GM21423 (cell line): Measurements from ENCODE around the gene SNX13.
"Not testable (repeated sequence)": the region's sequence is repeated elsewhere in the genome, so short reads cannot be mapped to it uniquely, and the experiment has no call there.

Experiments used
- ATAC-seq: cut with Tn5 transposase; IDR thresholded peaks from one replicate; pipeline ENCODE4 v1.9.1; 2021; ENCODE audit warnings: mild to moderate bottlenecking, moderate library complexity; ENCODE audit not compliant: unreplicated experiment

The SNX13 gene

DNA sequence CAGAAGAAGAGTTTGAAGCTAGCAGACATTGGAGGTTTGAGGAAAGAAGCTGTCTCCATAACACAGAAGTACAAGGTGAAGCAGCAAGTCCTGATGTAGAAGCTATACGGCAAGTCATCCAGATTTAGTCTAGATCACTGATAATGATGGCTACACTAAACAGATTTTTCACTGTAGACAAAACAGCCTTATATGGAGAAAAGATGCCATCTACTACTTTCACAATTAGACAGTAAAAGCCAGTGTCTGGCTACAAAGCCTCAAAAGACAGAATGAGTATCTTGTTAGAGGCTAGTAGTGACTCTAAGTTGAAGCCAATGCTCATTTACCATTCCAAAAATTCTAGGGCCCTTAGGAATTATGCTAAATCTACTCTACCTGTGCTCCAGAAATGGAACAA lies 85.1 kb downstream of the SNX13 start:
- no peak for ATAC-seq

DNA sequence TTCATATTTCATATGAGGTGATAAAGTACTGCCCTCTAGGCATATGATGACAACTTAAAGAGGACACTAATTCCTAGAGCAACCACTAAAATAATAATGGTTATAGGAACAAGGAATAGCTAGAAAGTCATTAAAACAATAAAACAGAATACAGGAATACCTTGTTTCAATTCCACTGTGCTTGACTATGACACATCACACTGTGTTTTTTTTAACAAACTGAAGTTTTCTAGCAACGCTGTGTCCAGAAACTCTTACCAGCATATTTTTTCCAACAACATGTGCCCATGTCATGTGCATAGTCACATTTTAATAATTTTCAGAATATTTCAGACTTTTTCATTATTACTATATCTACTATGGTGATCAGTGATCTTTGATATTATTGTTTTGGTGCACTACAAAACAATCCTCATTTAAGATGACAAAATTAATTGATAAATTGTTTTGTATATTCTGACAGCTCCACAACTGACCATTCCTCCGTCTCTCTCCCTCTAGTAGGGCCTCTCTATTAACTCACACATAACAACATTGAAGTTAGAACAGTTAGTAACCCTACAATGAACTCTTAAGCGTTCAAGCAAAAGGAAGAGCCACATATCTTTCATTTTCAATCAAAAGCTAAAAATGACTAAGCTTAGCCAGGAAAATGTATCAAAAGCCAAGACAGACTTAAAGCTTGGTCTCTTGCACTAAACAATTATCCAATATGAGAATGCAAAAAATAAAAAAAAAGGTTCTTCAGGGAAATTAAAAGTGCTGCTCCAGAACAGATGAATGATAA lies 85.8 kb downstream of the SNX13 start:
- ATAC-seq: no peak

DNA sequence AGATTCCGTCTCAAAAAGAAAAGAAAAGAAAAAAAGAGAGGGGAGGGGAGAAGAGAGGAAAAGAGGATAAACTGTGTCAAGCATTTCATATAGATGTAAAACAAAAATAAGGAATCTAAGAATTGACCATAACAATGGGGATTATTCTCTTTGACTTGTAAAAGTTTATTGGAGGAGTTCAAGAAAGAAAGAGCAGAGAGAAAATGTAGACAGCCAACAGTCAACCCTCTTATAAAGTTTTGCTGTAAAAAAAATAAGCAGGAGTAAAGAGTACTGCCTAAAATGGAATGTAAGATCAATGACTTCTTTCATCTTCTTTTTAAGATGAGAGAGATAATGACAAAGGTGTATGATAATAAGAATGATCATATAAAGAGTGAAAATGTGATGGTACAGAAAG lies 87.9 kb downstream of the SNX13 start:
- ATAC-seq: no peak

DNA sequence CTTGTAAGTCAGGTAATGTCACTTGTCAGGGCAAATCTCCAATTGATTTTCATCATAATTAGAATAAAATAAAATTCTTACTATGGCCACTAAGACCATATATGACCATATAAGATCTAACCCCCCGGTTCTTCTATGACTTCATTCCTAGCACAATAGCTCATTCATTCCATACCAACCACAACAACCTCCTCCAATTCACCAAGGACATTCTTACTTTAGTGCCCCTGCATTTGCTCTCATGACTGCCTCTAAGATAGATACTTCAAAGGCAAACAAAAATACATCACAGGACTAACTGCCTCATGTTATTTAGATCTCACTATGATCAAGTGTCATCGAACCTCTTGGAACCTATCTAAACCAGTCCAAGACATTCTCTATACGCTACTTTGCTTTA lies 90.8 kb downstream of the SNX13 start:
- ATAC-seq: no peak

- ATAC-seq: no peak
These were observed 91.8 kb downstream of the SNX13 start for GRCh38 chr7:17848516-17848915.

DNA sequence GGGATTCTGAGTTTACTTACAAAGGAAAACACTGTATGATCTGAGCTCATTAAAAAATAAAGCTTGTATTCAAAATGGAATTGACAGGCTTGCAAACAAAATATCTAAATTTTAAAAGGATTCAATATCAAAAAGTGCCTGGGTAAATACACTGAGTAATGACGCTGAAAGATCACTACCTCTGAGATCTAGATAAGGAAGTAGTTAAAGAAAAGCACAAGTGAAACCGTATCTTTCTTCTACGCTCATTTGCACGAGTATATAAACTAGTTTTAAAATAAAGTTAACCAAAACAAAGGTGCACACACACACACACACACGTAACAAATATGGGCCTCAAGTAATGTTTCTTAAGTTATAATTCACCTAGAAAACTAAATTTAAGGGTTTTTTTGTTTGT lies 93.4 kb downstream of the SNX13 start:
- ATAC-seq: no peak

DNA sequence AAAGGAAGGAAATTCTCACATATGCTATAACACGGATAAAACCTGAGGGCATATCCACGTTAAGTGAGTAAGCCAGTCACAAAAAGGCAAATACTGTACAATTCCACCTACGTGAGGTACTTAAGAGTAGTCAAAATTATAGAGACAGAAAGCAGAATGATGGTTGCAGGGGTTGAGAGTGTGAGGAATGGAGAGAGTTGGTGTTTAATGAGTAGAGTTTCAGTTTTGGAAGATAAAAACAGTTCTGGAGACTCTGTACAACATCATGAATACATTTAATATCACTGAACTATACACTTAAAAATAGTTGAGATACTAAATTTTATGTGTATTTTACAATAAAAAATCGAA lies 95.1 kb downstream of the SNX13 start:
- ATAC-seq: no peak

DNA sequence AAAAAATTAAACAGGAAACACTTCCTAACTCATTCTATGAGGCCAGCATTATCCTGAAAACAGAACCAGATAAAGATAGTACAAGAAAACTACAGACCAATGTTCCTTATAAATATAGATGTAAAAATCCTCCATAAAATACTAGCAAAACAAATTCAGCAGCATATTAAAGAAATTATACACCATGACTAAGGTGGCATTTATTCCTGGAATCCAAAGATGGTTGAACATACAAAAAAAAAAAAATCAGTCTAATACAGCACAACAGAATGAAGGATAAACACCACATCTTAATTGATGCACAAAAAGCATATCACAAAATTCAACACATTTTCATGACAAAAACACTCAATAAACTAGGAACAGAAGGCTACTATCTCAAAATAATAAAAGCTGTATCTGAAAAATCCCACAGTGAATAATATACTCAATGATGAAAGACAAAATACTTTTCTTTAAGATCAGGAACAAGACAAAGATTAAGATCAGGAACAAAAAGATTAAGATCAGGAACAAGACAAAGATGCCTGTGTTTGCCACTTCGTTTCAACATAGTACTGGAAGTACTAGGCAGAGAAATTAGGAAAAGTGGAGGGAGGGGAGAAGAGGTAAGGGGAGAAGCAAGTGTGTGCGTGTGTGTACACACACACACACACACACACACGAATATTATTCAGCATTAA lies 95.6 kb downstream of the SNX13 start:
- no peak for ATAC-seq

GRCh38 chr7:17844022-17844421 lies 96.3 kb downstream of the SNX13 start:
- no peak for ATAC-seq

- no peak for ATAC-seq
These were observed 97.3 kb downstream of the SNX13 start for GRCh38 chr7:17843041-17843440.

GRCh38 chr7:17832820-17833355 lies 107.4 kb downstream of the SNX13 start:
- no peak for ATAC-seq

- no peak for ATAC-seq
These were observed 108.1 kb downstream of the SNX13 start for GRCh38 chr7:17832242-17832641.

GRCh38 chr7:17830206-17830605 lies 110.1 kb downstream of the SNX13 start:
- ATAC-seq: no peak

DNA sequence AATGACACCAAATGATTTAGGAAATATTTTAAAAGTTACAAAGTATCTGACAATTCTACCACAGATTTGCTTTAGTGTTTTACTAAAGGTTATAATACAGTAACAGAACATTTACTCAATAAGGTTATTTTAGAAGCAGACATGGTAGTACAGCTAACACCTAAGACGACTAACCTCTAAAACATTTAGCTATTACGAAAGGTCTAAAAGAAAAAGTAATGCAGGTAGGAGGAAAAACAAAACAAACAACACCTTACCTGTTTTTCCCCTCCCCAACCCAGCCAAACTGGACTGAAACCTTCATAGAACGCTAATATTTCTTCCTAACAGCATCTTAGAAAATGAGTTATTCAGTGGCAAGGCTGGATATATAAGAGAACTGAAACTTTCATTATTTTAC lies 111.3 kb downstream of the SNX13 start:
- no peak for ATAC-seq

DNA sequence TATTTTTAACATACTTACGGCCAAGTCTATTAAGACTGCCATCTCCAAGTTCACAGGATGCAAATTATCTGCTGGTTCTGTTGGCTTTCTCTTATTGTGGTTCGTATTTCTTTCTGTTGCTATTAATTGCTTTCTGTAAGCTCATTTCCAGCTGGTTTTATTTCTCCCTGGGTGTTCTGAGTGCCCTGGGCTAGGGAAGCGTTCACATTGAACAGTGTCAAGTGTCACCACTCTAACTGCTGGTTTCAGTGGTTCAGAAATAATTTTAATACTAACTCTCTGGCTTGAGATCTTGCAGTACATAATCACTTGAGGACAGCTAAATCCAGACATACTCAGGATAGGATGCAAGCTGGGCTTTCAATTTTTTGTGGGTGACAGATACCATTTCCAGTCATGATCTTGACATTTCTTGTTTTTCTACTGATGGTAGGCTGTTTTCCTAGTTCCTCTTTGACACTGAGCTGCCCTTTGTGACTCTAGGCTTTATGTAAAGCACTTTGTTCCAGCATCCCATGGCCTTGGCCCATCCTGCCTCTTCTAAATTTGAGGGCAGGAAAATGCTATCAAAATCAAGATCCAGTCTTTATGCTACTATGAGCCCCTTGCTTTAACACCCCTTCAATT lies 117.6 kb downstream of the SNX13 start:
- ATAC-seq: no peak

DNA sequence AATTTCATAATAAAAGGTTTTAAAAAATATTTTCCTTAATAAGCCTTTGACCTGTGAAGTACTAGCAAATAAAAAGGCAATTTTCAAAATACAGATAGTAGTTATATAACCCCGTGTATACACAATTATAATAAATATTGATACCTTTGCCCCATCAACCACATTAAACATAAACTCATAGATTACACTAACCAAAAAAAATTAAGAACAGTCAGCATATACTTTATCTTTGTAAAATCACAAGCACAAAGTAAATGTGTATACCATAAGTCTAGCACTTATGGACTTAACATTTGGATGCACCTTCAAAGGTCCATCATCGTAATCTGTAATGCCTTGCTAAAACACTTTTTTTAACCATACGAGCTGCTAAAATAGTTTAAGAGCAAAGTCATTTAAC lies 123.4 kb downstream of the SNX13 start:
- ATAC-seq: no peak

DNA sequence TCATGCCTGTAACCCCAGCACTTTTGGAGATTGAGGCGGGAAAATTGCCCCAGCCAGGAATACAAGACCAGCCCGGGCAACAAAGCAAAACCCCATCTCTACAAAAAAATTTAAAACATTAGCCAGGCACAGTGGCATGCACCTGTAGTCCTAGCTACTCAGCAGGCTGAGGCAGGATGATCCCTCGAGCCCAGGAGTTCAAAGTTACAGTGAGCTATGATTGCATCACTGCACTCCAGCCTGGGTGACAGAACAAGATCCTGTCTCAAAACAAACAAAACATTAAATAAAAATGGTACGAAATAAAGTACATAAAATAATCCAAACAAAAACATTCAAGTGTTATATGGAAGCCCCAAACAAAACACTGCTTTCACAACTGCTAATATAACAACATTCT lies 125.0 kb downstream of the SNX13 start:
- ATAC-seq: no peak

- ATAC-seq: no peak
These were observed 126.2 kb downstream of the SNX13 start for GRCh38 chr7:17814058-17814457.

DNA sequence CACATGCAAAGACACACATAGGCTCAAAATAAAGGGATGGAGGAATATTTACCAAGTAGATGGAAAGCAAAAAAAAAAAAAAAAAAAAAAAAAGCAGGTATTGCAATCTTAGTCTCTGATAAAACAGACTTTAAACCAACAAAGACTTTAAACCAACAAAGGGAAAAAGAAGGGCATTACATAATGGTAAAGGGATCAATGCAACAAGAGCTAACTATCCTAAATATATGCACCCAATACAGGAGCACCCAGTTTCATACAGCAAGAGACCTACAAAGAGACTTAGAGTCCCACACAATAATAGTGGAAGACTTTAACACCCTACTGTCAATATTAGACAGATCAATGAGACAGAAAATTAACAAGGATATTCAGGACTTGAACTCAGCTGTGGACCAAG lies 131.1 kb downstream of the SNX13 start:
- ATAC-seq: not testable (repeated sequence)

DNA sequence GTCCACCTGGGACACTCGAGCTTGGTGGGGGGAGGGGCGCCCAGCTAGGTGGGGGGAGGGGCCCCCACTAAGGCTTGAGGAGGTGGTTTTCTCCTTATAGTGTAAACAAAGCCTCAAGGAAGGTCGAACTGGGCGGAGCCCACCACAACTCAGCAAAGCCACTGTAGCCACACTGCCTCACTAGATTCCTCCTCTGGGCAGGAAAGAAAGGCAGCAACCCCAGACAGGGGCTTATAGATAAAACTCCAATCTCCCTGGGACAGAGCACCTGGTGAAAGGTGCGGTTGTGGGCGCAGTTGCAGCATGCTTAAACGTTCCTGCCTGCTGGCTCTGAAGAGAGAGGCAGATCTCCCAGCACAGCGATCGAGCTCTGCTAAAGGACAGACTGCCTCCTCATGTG lies 133.1 kb downstream of the SNX13 start:
- ATAC-seq: no peak

DNA sequence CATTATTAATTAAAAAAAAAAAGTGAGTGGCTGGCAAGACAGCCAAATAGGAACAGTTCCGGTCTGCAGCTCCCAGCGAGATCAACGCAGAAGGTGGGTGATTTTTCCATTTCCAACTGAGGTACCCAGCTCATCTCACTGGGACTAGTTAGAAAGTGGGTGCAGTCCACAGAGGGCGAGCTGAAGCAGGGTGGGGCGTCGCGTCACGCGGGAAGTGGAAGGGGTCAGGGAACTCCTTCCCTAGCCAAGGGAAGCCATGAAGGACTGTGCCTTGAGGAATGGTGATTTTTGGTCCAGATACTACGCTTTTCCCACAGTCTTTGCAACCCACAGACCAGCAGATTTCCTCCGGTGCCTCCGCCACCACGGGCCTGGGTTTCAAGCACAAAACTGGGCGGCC lies 133.7 kb downstream of the SNX13 start:
- ATAC-seq: no peak

DNA sequence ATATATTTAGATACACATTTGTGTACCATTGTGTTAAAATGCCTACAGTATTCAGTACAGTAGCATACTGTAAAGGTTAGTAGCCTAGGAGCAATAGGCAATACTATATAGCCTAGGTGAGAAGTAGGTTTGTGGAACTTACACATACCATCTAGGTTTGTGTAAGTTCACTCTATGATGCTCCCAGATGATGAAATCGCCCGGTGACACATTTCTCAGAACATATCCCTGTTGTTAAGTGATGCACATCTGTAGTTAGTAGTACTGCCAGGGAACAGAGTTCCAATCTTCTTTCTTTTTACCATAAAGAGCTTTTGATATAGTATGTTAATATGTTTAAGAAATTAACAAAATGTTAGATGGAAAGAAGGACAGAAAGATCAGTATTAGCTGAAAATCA lies 138.2 kb downstream of the SNX13 start:
- no peak for ATAC-seq
